ENCODE results near the gene RXRB.

DNA sequence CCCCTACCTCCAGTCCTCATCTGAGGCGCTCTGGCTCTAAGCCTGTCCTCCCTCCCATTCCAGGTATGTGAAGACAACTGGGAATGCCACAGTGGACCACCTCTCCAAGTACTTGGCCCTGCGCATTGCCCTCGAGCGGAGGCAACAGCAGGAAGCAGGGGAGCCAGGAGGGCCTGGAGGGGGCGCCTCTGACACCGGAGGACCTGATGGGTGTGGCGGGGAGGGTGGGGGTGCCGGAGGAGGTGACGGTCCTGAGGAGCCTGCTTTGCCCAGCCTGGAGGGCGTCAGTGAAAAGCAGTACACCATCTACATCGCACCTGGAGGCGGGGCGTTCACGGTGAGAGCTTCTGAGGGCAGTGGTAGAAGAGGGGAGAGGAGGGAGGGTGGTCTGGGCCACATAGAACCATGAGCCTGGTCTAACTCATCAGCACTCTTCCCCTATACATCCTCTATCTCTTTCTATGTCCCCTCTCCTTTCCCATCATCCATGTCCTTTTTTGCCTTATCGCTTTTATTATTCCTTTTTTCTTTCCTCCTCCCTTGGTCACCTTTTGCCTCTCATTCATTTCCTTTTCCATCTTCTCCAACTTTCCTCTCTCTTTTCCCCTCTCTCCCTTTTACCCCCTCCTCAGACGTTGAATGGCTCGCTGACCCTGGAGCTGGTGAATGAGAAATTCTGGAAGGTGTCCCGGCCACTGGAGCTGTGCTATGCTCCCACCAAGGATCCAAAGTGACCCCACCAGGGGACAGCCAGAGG is 11.4 kb upstream of the RXRB start:
- TF ChIP-seq, protein P1, sequence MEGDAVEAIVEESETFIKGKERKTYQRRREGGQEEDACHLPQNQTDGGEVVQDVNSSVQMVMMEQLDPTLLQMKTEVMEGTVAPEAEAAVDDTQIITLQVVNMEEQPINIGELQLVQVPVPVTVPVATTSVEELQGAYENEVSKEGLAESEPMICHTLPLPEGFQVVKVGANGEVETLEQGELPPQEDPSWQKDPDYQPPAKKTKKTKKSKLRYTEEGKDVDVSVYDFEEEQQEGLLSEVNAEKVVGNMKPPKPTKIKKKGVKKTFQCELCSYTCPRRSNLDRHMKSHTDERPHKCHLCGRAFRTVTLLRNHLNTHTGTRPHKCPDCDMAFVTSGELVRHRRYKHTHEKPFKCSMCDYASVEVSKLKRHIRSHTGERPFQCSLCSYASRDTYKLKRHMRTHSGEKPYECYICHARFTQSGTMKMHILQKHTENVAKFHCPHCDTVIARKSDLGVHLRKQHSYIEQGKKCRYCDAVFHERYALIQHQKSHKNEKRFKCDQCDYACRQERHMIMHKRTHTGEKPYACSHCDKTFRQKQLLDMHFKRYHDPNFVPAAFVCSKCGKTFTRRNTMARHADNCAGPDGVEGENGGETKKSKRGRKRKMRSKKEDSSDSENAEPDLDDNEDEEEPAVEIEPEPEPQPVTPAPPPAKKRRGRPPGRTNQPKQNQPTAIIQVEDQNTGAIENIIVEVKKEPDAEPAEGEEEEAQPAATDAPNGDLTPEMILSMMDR (IDR thresholded peaks at IDR 0.05), result no peak
- no peak for TF ChIP-seq POLR2A (IDR thresholded peaks at IDR 0.05)
